Measurements from ENCODE around the gene SMU1. TPM values are rescaled to one million over a fixed set of nuclear protein-coding genes. Genes with fewer than 3 reads are reported as not detected.
A peak's percentile ranks its signal among the peaks of the same experiment; 100 is the strongest.

The SMU1 gene
- 10 to 100 TPM; 15.4 to 18.4 (median 16.7) TPM for total RNA-seq
- polyA plus RNA-seq: 10 to 100 TPM in 2 of 3 donors, 1 to 10 TPM in 1; 8.4 to 15.5 (median 11.6) TPM
- long read RNA-seq, donor 1, full-length matches to known transcripts: 21 of 26 reads
- long read RNA-seq, donor 1, partial matches to known transcripts: 2 of 26 reads
- long read RNA-seq, donor 1, other reads (novel, unspliced or antisense): 3 of 26 reads
- long read RNA-seq, donor 2, full-length matches to known transcripts: 58 of 68 reads
- long read RNA-seq, donor 2, partial matches to known transcripts: 7 of 68 reads
- long read RNA-seq, donor 2, other reads (novel, unspliced or antisense): 3 of 68 reads

DNA sequence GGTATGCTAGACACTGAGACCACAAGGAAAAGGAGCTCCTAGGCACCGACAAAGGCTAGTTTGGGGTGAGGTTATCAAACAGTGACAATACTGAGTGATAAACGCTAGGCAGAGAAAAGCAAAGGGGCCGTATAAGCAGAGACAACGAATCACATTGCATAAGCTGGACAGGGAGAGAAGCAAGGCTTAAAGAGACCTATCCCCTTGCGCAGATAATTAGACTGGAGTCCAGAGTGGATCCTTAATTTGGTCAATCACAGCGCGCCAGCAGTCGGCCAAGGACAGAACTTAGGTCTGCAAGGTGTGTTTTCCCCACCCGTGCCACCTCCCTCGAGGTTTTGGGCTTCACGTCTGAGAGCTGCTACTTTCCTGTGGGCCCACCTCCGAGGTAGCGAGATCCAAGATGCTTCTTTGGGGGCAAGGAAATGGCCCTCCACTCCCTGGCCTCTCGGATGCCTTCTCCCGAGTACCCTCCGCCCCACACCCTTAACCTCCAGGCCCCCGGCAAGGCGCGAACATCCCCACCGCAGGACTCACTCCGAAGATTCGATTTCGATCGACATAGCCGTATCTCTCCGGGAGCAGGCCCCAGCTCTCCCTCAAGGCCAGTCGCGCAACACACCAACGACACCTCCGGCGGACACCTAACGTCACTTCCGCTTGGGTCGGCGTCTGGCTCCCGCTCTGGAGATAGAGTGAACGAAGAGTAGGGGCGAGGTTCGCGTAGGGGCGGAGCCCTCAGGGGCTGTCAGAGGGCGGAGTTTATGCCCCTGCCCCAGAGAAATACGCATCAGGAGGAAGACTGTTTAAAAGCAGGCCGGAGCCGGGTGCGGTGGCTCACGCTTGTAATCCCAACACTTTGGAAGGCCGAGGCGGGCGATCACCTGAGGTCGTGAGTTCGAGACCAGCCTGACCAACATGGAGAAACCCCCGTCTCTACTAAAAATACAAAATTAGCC, at the start of gene SMU1:
SMU1 (minus strand) TSS at position 629 of the 959 bp plus-strand sequence; CDS start at position 563, 66 bp downstream.
- WGBS, 3 donors: 0 to 1% (median 1%) methylated on average over 53 of the region's 53 CpGs
- intact Hi-C loops (cut with DNase I): no loop called here
- Histone ChIP-seq H3K4me1 (peaks cover 20% of the 10 kb centered on the region), H3K27ac (peak within 1 kb of the TSS; percentile 94), H3K9me3 (no peaks in the 10 kb centered on the region), H3K36me3 (ENCODE audit: insufficient read depth in 1 of 2, low read depth in 1 of 2) (peaks cover 9 to 25% of the 10 kb centered on the region in 2 donors), H3K27me3 (ENCODE audit: insufficient read depth in 3 of 3, low read length in 2 of 3) (no peaks in the 10 kb centered on the region), H3K4me3 (peak within 1 kb of the TSS; percentile 82)
- TF ChIP-seq, protein P1, sequence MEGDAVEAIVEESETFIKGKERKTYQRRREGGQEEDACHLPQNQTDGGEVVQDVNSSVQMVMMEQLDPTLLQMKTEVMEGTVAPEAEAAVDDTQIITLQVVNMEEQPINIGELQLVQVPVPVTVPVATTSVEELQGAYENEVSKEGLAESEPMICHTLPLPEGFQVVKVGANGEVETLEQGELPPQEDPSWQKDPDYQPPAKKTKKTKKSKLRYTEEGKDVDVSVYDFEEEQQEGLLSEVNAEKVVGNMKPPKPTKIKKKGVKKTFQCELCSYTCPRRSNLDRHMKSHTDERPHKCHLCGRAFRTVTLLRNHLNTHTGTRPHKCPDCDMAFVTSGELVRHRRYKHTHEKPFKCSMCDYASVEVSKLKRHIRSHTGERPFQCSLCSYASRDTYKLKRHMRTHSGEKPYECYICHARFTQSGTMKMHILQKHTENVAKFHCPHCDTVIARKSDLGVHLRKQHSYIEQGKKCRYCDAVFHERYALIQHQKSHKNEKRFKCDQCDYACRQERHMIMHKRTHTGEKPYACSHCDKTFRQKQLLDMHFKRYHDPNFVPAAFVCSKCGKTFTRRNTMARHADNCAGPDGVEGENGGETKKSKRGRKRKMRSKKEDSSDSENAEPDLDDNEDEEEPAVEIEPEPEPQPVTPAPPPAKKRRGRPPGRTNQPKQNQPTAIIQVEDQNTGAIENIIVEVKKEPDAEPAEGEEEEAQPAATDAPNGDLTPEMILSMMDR (IDR thresholded peaks at IDR 0.05): no peak
- ATAC-seq (peak; percentile 97 to 99 (median 98)), DNase-seq (peak; percentile 97 to 98)

DNA sequence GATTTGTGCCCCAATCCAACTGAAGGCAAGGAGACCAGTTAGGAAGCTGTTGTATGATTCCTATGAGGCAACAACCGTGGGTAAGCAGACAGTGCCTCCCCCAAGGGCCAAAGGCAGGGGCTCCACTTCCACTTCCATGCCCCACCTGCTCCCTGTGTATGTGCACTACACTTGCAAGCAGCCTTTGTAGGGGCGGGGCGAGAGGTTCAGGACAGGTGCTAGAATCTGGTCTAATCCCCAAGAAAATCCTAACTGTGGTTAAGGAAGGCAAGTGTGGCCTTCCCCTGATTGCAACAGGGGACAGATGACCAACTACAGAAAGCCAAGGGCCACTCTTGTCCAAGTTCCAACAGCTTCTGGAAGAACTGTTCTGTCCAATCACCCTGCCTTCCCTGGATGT, 49.0 kb upstream of the SMU1 start:
- DNase-seq (no peak), ATAC-seq (peak in 1 of 4 donors; percentile 22)
- TF ChIP-seq, protein P1 (IDR thresholded peaks at IDR 0.05): no peak
- H3K4me1 ChIP-seq: peaks cover 19% of the 10 kb centered on the region
- H3K27me3 ChIP-seq (ENCODE audit: insufficient read depth in 3 of 3, low read length in 2 of 3): no peaks in the 10 kb centered on the region
- intact Hi-C loops (cut with DNase I): loop anchor here in 1 of 2 donors (5.0 kb wide), 2 partner anchors 37 to 43 kb away; no protein-coding TSS in a partner anchor
- H3K4me3 ChIP-seq: no peak overlapping the region
- WGBS, 3 donors: 73 to 79% (median 76%) methylated on average over 3 of the region's 3 CpGs
- H3K36me3 ChIP-seq (ENCODE audit: insufficient read depth in 1 of 2, low read depth in 1 of 2): peaks cover 0 to 37% of the 10 kb centered on the region in 2 donors
- peak overlapping the region; percentile 23 for H3K27ac ChIP-seq
- no peaks in the 10 kb centered on the region for H3K9me3 ChIP-seq

DNA sequence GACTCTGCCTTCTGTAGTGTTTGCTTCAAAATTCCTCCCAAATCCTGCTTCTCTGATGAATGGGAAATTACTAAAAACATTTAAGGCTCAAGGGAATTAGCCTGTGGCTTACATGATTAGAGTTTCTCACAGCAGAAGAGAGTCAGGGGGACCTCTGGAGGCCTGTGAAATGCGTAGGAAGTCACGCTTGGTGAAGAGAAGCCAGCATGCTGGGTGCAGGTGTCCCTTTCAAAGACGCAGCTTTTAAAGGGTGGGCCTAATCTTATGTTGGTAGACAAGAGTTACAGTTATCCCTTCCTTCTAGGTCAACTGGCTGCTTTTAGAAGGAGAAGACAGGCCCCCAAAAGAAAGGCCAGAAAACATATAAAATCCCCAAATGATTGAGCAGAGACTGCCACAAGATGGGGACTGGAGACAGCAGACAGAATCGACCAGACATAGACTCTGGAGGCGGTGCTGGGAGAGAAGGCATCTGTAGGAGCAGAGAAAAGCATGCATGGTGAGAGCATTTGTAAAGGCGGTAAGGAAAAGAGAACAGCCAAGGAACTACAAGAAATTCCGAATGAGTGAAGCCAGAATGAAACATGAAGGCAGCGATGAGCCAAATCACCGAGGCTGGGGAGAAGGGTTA, 48.4 kb upstream of the SMU1 start:
- H3K27me3 ChIP-seq (ENCODE audit: insufficient read depth in 3 of 3, low read length in 2 of 3): no peaks in the 10 kb centered on the region
- peaks cover 0 to 43% of the 10 kb centered on the region in 2 donors for H3K36me3 ChIP-seq (ENCODE audit: insufficient read depth in 1 of 2, low read depth in 1 of 2)
- H3K9me3 ChIP-seq: no peaks in the 10 kb centered on the region
- H3K4me1 ChIP-seq: peaks cover 13% of the 10 kb centered on the region
- DNase-seq: no peak
- ATAC-seq: no peak
- intact Hi-C loops (cut with DNase I): loop anchor here in 1 of 2 donors (5.0 kb wide), 2 partner anchors 37 to 43 kb away; no protein-coding TSS in a partner anchor
- H3K4me3 ChIP-seq: no peak overlapping the region
- peak overlapping the region; percentile 23 for H3K27ac ChIP-seq
- 71 to 79% (median 72%) methylated on average over 9 of the region's 9 CpGs for WGBS, 3 donors
- TF ChIP-seq, protein P1 (IDR thresholded peaks at IDR 0.05): no peak

DNA sequence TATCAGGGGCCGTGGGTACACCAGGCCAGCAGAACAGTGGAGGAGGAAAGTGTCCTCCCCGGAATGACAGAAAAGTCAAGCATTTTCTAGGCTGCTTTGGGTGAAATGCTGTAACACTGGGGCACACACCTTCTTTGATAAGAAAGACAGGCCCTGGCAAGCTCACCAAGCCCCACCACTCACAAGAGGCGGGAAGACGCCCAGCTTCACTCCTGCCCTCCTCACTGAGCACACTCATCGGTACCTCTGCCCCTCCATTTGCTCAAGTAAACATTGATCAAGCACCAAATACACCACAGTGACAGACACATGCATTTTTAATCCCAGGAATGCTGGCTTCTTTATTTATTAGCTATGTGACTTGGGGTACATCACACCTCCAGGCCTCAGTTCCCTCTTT, 47.6 kb upstream of the SMU1 start:
- TF ChIP-seq, protein P1 (IDR thresholded peaks at IDR 0.05): no peak
- DNase-seq (no peak), ATAC-seq (no peak)
- Histone ChIP-seq H3K4me3 (no peak overlapping the region), H3K27me3 (ENCODE audit: insufficient read depth in 3 of 3, low read length in 2 of 3) (no peaks in the 10 kb centered on the region), H3K9me3 (no peaks in the 10 kb centered on the region), H3K4me1 (peaks cover 13% of the 10 kb centered on the region), H3K27ac (no peak overlapping the region), H3K36me3 (ENCODE audit: insufficient read depth in 1 of 2, low read depth in 1 of 2) (peaks cover 0 to 48% of the 10 kb centered on the region in 2 donors)
- intact Hi-C loops (cut with DNase I): no loop called here
- WGBS, 3 donors: 92 to 96% (median 94%) methylated on average over 5 of the region's 5 CpGs
